K562 (cell line): ENCODE results near the gene CRYBB1. TPM values are rescaled to one million over a fixed set of nuclear protein-coding genes. Genes with fewer than 3 reads are reported as not detected.
A peak's percentile ranks its signal among the peaks of the same experiment; 100 is the strongest.

Experiments
- CC2D1A ChIP-seq: fragments of 450-650 bp; IDR thresholded peaks from 2 replicates; pipeline ENCODE4 v1.6.1; 2017; ENCODE audit warnings: mild to moderate bottlenecking
- EHMT2 ChIP-seq: fragments of 450-650 bp; IDR thresholded peaks from 2 replicates; pipeline ENCODE4 v1.6.1; 2018; ENCODE audit warnings: antibody characterized with exemption
- HMGN3 ChIP-seq: IDR thresholded peaks from 2 replicates; pipeline ENCODE4 v1.6.1; 2011; ENCODE audit warnings: borderline replicate concordance, low read depth, mild to moderate bottlenecking, mixed read lengths, low read length; ENCODE audit not compliant: insufficient read length; ENCODE audit errors: extremely low read depth
- KLF6 ChIP-seq: fragments of 250-450 bp; sonication (Bioruptor Pico); IDR thresholded peaks from 2 replicates; pipeline ENCODE4 v1.4.0; 2020; ENCODE audit warnings: mild to moderate bottlenecking, moderate library complexity, borderline replicate concordance
- PCBP1 ChIP-seq: fragments of 200-400 bp; formaldehyde crosslinking; IDR thresholded peaks from 2 replicates; pipeline ENCODE4 v1.6.1; 2018; ENCODE audit warnings: mild to moderate bottlenecking, low read depth, low read length; ENCODE audit not compliant: poor library complexity, severe bottlenecking
- POLR2H ChIP-seq: IDR thresholded peaks from 2 replicates; pipeline ENCODE4 v1.6.1; 2016; ENCODE audit warnings: missing genetic modification characterization, low read depth, mild to moderate bottlenecking, control low read depth, missing compliant biosample characterization, moderate library complexity
- ZBTB1 ChIP-seq: sonication (generic); formaldehyde crosslinking; IDR thresholded peaks from 2 replicates; pipeline ENCODE4 v1.8.1; 2023; ENCODE audit warnings: missing genetic modification reagents, low read depth, mild to moderate bottlenecking, borderline replicate concordance
- ZBTB7A ChIP-seq: IDR thresholded peaks from 2 replicates; pipeline ENCODE4 v1.6.1; 2011; ENCODE audit warnings: low read depth, mild to moderate bottlenecking, low read length, moderate library complexity, borderline replicate concordance; ENCODE audit not compliant: control insufficient read depth
- ZNF124 ChIP-seq: sonication (generic); formaldehyde crosslinking; IDR thresholded peaks from 2 replicates; pipeline ENCODE4 v1.8.1; 2022; ENCODE audit warnings: missing genetic modification reagents
- ZNF384 ChIP-seq: IDR thresholded peaks from 2 replicates; pipeline ENCODE4 v1.6.1; 2012; ENCODE audit warnings: low read depth, low read length, improper control_type of control experiment
- ZNF785 ChIP-seq: fragments of 250-450 bp; sonication (Bioruptor Pico); IDR thresholded peaks from 2 replicates; pipeline ENCODE4 v1.4.0; 2020; ENCODE audit warnings: mild to moderate bottlenecking
- polyA plus RNA-seq, 8 experiments: library from polyadenylated mRNA; depleted of rRNA in 4 of 8; stranded (reverse) in 5 of 8; unstranded in 3 of 8; fragments of >200 nt; fragmentation: Nextera tagmentation in 2 of 8; fragmentation: Illumina TruSeq in 1 of 8; extraction: Ambion mirVana in 2 of 8; extraction: Trizol in 1 of 8; gene quantifications; 2 replicates each; pipeline versions ENCODE4 v1.2.1 to v1.2.3, GENCODE V29; 2011 to 2014; ENCODE audit warnings: inconsistent platforms in 1 of 8, missing spikeins in 1 of 8
- total RNA-seq, 7 experiments: library from RNA; depleted of rRNA in 6 of 7; stranded (reverse); fragments of >200 nt in 6 of 7; fragmentation: Illumina TruSeq in 2 of 7; extraction: Trizol in 2 of 7; gene quantifications; 2 replicates each; pipeline versions ENCODE4 v1.2.1 to v1.2.3, GENCODE V29; 2011 to 2021; ENCODE audit warnings: low replicate concordance in 1 of 7
- TF ChIP-seq, protein P1 (sequence below): fragments of 450-650 bp; IDR thresholded peaks from 2 replicates; pipeline ENCODE4 v1.6.1; 2016; ENCODE audit warnings: missing biosample characterization, missing genetic modification characterization
- TF ChIP-seq, protein P2 (sequence below): IDR thresholded peaks from 2 replicates; pipeline ENCODE4 v1.6.1; 2011; ENCODE audit not compliant: insufficient read length; ENCODE audit errors: extremely low read depth
- TF ChIP-seq, protein P3 (sequence below): fragments of 200-800 bp; sonication (Bioruptor generic); IDR thresholded peaks from 2 replicates; pipeline ENCODE4 v1.6.1; 2016; ENCODE audit warnings: missing genetic modification characterization, missing compliant biosample characterization

Gene CRYBB1
- total and polyA plus RNA-seq, 9 of the 15 experiments (the other 6 are each of a cell fraction or from before 2014, with no cell fraction given): 0.16 to 0.45 (median 0.33) TPM; not detected in 2

DNA sequence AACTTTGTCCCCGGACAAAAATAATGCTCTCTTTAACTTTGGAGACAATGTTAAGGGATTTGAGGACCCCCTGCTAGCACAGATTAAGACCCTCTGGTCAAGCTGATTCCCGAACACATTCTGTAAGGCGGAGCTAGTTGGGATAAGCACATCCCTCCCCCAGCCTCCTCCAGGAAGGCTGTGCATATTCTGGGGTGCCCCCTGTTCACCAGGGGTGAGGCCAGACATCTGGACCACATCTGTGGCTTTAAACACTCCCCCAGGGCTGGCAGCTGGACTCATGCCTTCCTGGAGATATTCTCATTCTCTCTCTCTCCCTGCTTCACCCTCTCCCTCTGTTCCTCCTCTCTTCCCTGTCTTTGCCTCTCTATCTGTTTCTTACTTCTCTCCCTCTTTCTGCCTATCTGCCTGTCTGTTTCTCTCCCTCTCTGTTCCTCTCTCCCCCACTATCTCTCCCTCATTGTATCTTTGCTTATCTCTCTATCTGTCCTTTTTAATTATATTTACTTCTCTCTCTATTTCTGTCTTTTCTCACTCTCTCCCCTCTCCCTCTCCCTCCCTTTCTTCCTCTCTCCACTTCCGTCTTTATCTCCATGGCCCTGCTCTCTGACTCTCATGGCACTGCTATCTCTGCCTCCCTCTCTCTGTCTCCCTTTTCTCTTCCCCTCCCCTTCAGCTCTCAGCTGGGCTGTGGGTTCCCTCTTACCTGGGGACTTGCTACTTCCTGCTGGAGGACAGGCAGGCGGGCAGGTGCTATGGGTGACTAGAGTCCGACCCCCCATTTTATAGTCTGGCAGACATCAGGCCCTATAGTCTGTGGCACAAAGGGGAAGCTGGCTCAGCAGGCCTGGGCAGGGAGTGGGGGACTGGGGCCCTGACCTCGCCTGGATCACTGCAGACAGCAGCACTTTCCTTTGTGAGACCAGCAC lies at the start of gene CRYBB1 (continued):
- TF ChIP-seq, protein P1, sequence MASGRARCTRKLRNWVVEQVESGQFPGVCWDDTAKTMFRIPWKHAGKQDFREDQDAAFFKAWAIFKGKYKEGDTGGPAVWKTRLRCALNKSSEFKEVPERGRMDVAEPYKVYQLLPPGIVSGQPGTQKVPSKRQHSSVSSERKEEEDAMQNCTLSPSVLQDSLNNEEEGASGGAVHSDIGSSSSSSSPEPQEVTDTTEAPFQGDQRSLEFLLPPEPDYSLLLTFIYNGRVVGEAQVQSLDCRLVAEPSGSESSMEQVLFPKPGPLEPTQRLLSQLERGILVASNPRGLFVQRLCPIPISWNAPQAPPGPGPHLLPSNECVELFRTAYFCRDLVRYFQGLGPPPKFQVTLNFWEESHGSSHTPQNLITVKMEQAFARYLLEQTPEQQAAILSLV (tag): no peak
- TF ChIP-seq EHMT2 (peak; percentile 63; the same call in 1 of the 2 replicates), ZNF384 (no peak), PCBP1 (no peak), ZNF124 (CRISPR knock-in tag) (no peak), ZBTB1 (CRISPR knock-in tag) (no peak), KLF6 (no peak), POLR2H (no peak), CC2D1A (peak; percentile 37; the same call in 1 of the 2 replicates), ZBTB7A (no peak; the same call in 1 of the 2 replicates), HMGN3 (no peak), ZNF785 (CRISPR knock-in tag) (no peak)
- TF ChIP-seq, protein P2, sequence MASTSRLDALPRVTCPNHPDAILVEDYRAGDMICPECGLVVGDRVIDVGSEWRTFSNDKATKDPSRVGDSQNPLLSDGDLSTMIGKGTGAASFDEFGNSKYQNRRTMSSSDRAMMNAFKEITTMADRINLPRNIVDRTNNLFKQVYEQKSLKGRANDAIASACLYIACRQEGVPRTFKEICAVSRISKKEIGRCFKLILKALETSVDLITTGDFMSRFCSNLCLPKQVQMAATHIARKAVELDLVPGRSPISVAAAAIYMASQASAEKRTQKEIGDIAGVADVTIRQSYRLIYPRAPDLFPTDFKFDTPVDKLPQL: no peak
- TF ChIP-seq, protein P3, sequence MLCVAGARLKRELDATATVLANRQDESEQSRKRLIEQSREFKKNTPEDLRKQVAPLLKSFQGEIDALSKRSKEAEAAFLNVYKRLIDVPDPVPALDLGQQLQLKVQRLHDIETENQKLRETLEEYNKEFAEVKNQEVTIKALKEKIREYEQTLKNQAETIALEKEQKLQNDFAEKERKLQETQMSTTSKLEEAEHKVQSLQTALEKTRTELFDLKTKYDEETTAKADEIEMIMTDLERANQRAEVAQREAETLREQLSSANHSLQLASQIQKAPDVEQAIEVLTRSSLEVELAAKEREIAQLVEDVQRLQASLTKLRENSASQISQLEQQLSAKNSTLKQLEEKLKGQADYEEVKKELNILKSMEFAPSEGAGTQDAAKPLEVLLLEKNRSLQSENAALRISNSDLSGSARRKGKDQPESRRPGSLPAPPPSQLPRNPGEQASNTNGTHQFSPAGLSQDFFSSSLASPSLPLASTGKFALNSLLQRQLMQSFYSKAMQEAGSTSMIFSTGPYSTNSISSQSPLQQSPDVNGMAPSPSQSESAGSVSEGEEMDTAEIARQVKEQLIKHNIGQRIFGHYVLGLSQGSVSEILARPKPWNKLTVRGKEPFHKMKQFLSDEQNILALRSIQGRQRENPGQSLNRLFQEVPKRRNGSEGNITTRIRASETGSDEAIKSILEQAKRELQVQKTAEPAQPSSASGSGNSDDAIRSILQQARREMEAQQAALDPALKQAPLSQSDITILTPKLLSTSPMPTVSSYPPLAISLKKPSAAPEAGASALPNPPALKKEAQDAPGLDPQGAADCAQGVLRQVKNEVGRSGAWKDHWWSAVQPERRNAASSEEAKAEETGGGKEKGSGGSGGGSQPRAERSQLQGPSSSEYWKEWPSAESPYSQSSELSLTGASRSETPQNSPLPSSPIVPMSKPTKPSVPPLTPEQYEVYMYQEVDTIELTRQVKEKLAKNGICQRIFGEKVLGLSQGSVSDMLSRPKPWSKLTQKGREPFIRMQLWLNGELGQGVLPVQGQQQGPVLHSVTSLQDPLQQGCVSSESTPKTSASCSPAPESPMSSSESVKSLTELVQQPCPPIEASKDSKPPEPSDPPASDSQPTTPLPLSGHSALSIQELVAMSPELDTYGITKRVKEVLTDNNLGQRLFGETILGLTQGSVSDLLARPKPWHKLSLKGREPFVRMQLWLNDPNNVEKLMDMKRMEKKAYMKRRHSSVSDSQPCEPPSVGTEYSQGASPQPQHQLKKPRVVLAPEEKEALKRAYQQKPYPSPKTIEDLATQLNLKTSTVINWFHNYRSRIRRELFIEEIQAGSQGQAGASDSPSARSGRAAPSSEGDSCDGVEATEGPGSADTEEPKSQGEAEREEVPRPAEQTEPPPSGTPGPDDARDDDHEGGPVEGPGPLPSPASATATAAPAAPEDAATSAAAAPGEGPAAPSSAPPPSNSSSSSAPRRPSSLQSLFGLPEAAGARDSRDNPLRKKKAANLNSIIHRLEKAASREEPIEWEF (CRISPR knock-in tag): no peak
